SJCRH30 (cell line): ENCODE results near the gene LY6G5C. TPM values are rescaled to one million over a fixed set of nuclear protein-coding genes. Genes with fewer than 3 reads are reported as not detected.

Source experiments
- DNase-seq, 2 experiments: peaks; one replicate each; pipeline ENCODE4 v3.0.0-alpha.2; 2015 to 2020
- H3K27ac ChIP-seq: fragments of 250-450 bp; sonication (Bioruptor Pico); 2 replicates; pipeline ENCODE4 v1.5.1; 2020; ENCODE audit warnings: mild to moderate bottlenecking, moderate library complexity
- H3K27me3 ChIP-seq: fragments of 250-450 bp; sonication (Bioruptor Pico); 2 replicates; pipeline ENCODE4 v1.5.1; 2020; ENCODE audit warnings: mild to moderate bottlenecking, moderate library complexity
- H3K36me3 ChIP-seq: fragments of 250-450 bp; sonication (Bioruptor Pico); 2 replicates; pipeline ENCODE4 v1.5.1; 2020; ENCODE audit warnings: mild to moderate bottlenecking, moderate library complexity
- H3K4me1 ChIP-seq: fragments of 250-450 bp; sonication (Bioruptor Pico); 2 replicates; pipeline ENCODE4 v1.5.1; 2020; ENCODE audit warnings: mild to moderate bottlenecking, moderate library complexity
- H3K4me3 ChIP-seq: fragments of 250-450 bp; sonication (Bioruptor Pico); 2 replicates; pipeline ENCODE4 v1.5.1; 2020; ENCODE audit warnings: mild to moderate bottlenecking, moderate library complexity
- H3K9me3 ChIP-seq: fragments of 250-450 bp; sonication (Bioruptor Pico); replicated peaks from 2 replicates; pipeline ENCODE4 v1.5.1; 2020; ENCODE audit warnings: mild to moderate bottlenecking, moderate library complexity
- total RNA-seq: library from RNA; depleted of rRNA; stranded (reverse); fragments of >200 nt; shearing (Covaris generic); gene quantifications from 2 replicates; pipeline ENCODE4 v1.2.3, GENCODE V29; 2014

Gene LY6G5C
- total RNA-seq, 1 experiment from 2014 or later, result 1.6 TPM

- Histone ChIP-seq H3K9me3 (no peaks in the 10 kb centered on the region), H3K36me3 (peaks cover 13% of the 10 kb centered on the region; the same call in 1 of the 2 replicates), H3K27me3 (no peaks in the 10 kb centered on the region), H3K4me3 (peak overlapping the region; percentile 99), H3K4me1 (no peaks in the 10 kb centered on the region), H3K27ac (peak overlapping the region; percentile 97)
- DNase-seq, result peak in 1 of 2 experiments; percentile 90
These were observed 27.7 kb downstream of the LY6G5C start for GRCh38 chr6:31652925-31653724.

GRCh38 chr6:31651602-31652191 lies 29.2 kb downstream of the LY6G5C start:
- Histone ChIP-seq H3K4me1 (no peaks in the 10 kb centered on the region), H3K27me3 (no peaks in the 10 kb centered on the region), H3K36me3 (peaks cover 20% of the 10 kb centered on the region; the same call in 1 of the 2 replicates), H3K27ac (peak overlapping the region; percentile 97), H3K4me3 (peak overlapping the region; percentile 99), H3K9me3 (no peaks in the 10 kb centered on the region)
- no peak for DNase-seq

GRCh38 chr6:31645325-31645724 lies 35.5 kb downstream of the LY6G5C start:
- H3K4me3 ChIP-seq, result no peak overlapping the region
- no peak for DNase-seq
- no peaks in the 10 kb centered on the region for H3K9me3 ChIP-seq
- H3K27ac ChIP-seq, result no peak overlapping the region
- H3K4me1 ChIP-seq, result no peaks in the 10 kb centered on the region
- no peaks in the 10 kb centered on the region for H3K27me3 ChIP-seq
- H3K36me3 ChIP-seq, result peaks cover 53% of the 10 kb centered on the region

GRCh38 chr6:31643818-31644454 lies 36.9 kb downstream of the LY6G5C start:
- peaks cover 62% of the 10 kb centered on the region for H3K36me3 ChIP-seq
- no peaks in the 10 kb centered on the region for H3K4me1 ChIP-seq
- no peak for DNase-seq
- H3K9me3 ChIP-seq, result no peaks in the 10 kb centered on the region
- no peak overlapping the region for H3K27ac ChIP-seq
- no peaks in the 10 kb centered on the region for H3K27me3 ChIP-seq
- H3K4me3 ChIP-seq, result no peak overlapping the region

GRCh38 chr6:31642798-31643570 lies 37.9 kb downstream of the LY6G5C start:
- Histone ChIP-seq H3K27ac (no peak overlapping the region), H3K36me3 (peaks cover 66% of the 10 kb centered on the region)
- DNase-seq, result no peak

GRCh38 chr6:31641370-31641769 lies 39.5 kb downstream of the LY6G5C start:
- Histone ChIP-seq H3K27me3 (no peaks in the 10 kb centered on the region), H3K4me1 (no peaks in the 10 kb centered on the region), H3K36me3 (peaks cover 70% of the 10 kb centered on the region), H3K27ac (no peak overlapping the region), H3K9me3 (no peaks in the 10 kb centered on the region), H3K4me3 (no peak overlapping the region)
- no peak for DNase-seq

More at GRCh38 chr6:31642798-31643570, 37.9 kb downstream of the LY6G5C start:
- Histone ChIP-seq H3K4me3 (no peak overlapping the region), H3K9me3 (no peaks in the 10 kb centered on the region), H3K27me3 (no peaks in the 10 kb centered on the region), H3K4me1 (no peaks in the 10 kb centered on the region)

GRCh38 chr6:31640612-31641011 lies 40.3 kb downstream of the LY6G5C start:
- Histone ChIP-seq H3K4me3 (no peak overlapping the region), H3K9me3 (no peaks in the 10 kb centered on the region), H3K36me3 (peaks cover 77% of the 10 kb centered on the region), H3K27me3 (no peaks in the 10 kb centered on the region), H3K27ac (no peak overlapping the region), H3K4me1 (no peaks in the 10 kb centered on the region)
- no peak for DNase-seq

- no peak for DNase-seq
- H3K27me3 ChIP-seq, result no peaks in the 10 kb centered on the region
- H3K9me3 ChIP-seq, result no peaks in the 10 kb centered on the region
- H3K4me1 ChIP-seq, result no peaks in the 10 kb centered on the region
- no peak overlapping the region for H3K4me3 ChIP-seq
- no peak overlapping the region for H3K27ac ChIP-seq
- peaks cover 81% of the 10 kb centered on the region for H3K36me3 ChIP-seq
These were observed 41.4 kb downstream of the LY6G5C start for GRCh38 chr6:31639449-31639861.

- Histone ChIP-seq H3K36me3 (peaks cover 84% of the 10 kb centered on the region), H3K4me1 (no peaks in the 10 kb centered on the region), H3K9me3 (no peaks in the 10 kb centered on the region), H3K27ac (no peak overlapping the region), H3K27me3 (no peaks in the 10 kb centered on the region), H3K4me3 (no peak overlapping the region)
- DNase-seq, result no peak
These were observed 41.8 kb downstream of the LY6G5C start for GRCh38 chr6:31639043-31639442.

- no peak overlapping the region for H3K27ac ChIP-seq
- no peak overlapping the region for H3K4me3 ChIP-seq
- no peaks in the 10 kb centered on the region for H3K27me3 ChIP-seq
- peaks cover 93% of the 10 kb centered on the region for H3K36me3 ChIP-seq
- no peak for DNase-seq
- no peaks in the 10 kb centered on the region for H3K4me1 ChIP-seq
- H3K9me3 ChIP-seq, result no peaks in the 10 kb centered on the region
These were observed 43.9 kb downstream of the LY6G5C start for GRCh38 chr6:31636698-31637596.

GRCh38 chr6:31634969-31635575 lies 45.8 kb downstream of the LY6G5C start:
- H3K36me3 ChIP-seq, result peaks cover 94% of the 10 kb centered on the region
- DNase-seq, result no peak
- H3K27ac ChIP-seq, result no peak overlapping the region
- no peak overlapping the region for H3K4me3 ChIP-seq
- H3K9me3 ChIP-seq, result no peaks in the 10 kb centered on the region
- no peaks in the 10 kb centered on the region for H3K27me3 ChIP-seq
- H3K4me1 ChIP-seq, result no peaks in the 10 kb centered on the region

- Histone ChIP-seq H3K4me1 (no peaks in the 10 kb centered on the region), H3K4me3 (no peak overlapping the region), H3K27ac (no peak overlapping the region), H3K27me3 (no peaks in the 10 kb centered on the region), H3K36me3 (peaks cover 91% of the 10 kb centered on the region), H3K9me3 (no peaks in the 10 kb centered on the region)
- no peak for DNase-seq
These were observed 46.7 kb downstream of the LY6G5C start for GRCh38 chr6:31634131-31634530.

- H3K4me1 ChIP-seq, result no peaks in the 10 kb centered on the region
- H3K9me3 ChIP-seq, result no peaks in the 10 kb centered on the region
- H3K36me3 ChIP-seq, result peaks cover 91% of the 10 kb centered on the region
- H3K27ac ChIP-seq, result no peak overlapping the region
- no peak overlapping the region for H3K4me3 ChIP-seq
- no peak for DNase-seq
- no peaks in the 10 kb centered on the region for H3K27me3 ChIP-seq
These were observed 47.4 kb downstream of the LY6G5C start for GRCh38 chr6:31633447-31633846.
